IMR-90 (cell line): ENCODE results near the gene ARMH3. TPM values are rescaled to one million over a fixed set of nuclear protein-coding genes. Genes with fewer than 3 reads are reported as not detected.

Experiments used
- ATAC-seq: fragments of 200-7000 bp; cut with Tn5 transposase; 2 replicates; pipeline ENCODE4 v1.9.1; 2020; ENCODE audit warnings: low read depth, mild to moderate bottlenecking, moderate library complexity
- BruUV-seq: library from RNA; stranded (reverse); fragments of 400-500 nt; replicated peaks from 2 replicates; lab custom pipeline; 2021; lab: Mats Ljungman, UMichigan
- CTCF ChIA-PET: fragments of 300-600 bp; formaldehyde crosslinking; extraction: SDS; loops from one replicate; lab custom pipeline; 2021; ENCODE audit warnings: antibody characterized with exemption; lab: Yijun Ruan, JAX
- POLR2A ChIA-PET: fragments of 300-600 bp; sonication (Branson Sonifier 250); formaldehyde crosslinking; loops from one replicate; lab custom pipeline; 2022; ENCODE audit warnings: antibody characterized with exemption; ENCODE audit not compliant: unreplicated experiment; lab: Charles Lee
- DNase-seq: peaks from one replicate; pipeline ENCODE4 v3.0.0; 2013
- H2AFZ ChIP-seq: replicated peaks from 2 replicates; pipeline ENCODE3; 2013; ENCODE audit warnings: low read length, mild to moderate bottlenecking; ENCODE audit not compliant: poor library complexity
- H2AK5ac ChIP-seq: 2 replicates; pipeline ENCODE4 v1.6.1; 2013; ENCODE audit warnings: low read depth, low read length, inconsistent platforms
- H2AK9ac ChIP-seq: replicated peaks from 2 replicates; pipeline ENCODE3; 2013; ENCODE audit warnings: mild to moderate bottlenecking, low read depth, low read length, moderate library complexity; ENCODE audit not compliant: poor library complexity
- H2BK120ac ChIP-seq: 2 replicates; pipeline ENCODE4 v1.6.1; 2013; ENCODE audit warnings: low read depth, low read length, inconsistent platforms
- H2BK15ac ChIP-seq: 3 replicates; pipeline ENCODE4 v1.6.1; 2013; ENCODE audit warnings: low read depth, low read length, inconsistent platforms
- H2BK20ac ChIP-seq: 2 replicates; pipeline ENCODE4 v1.6.1; 2013; ENCODE audit warnings: low read depth, mild to moderate bottlenecking, inconsistent platforms, low read length, moderate library complexity
- H2BK5ac ChIP-seq: 2 replicates; pipeline ENCODE4 v1.6.1; 2013; ENCODE audit warnings: mild to moderate bottlenecking, low read depth, low read length, inconsistent platforms; ENCODE audit not compliant: poor library complexity, severe bottlenecking
- H3K14ac ChIP-seq: replicated peaks from 2 replicates; pipeline ENCODE4 v1.6.1; 2013; ENCODE audit warnings: low read depth, low read length, inconsistent platforms
- H3K18ac ChIP-seq: 2 replicates; pipeline ENCODE4 v1.6.1; 2013; ENCODE audit warnings: low read depth, low read length, control low read depth
- H3K23ac ChIP-seq: 2 replicates; pipeline ENCODE4 v1.6.1; 2013; ENCODE audit warnings: low read depth, low read length, inconsistent platforms
- H3K27ac ChIP-seq: 2 replicates; pipeline ENCODE4 v1.5.1; 2013; ENCODE audit warnings: mild to moderate bottlenecking, control low read depth, low read length; ENCODE audit not compliant: insufficient read depth
- H3K27me3 ChIP-seq: 2 replicates; pipeline ENCODE4 v1.6.1; 2013; ENCODE audit warnings: low read length; ENCODE audit not compliant: control insufficient read depth, insufficient read depth
- H3K36me3 ChIP-seq: 2 replicates; pipeline ENCODE4 v1.6.1; 2013; ENCODE audit warnings: low read length, mixed read lengths; ENCODE audit not compliant: control insufficient read depth, insufficient read depth
- H3K4ac ChIP-seq: 2 replicates; pipeline ENCODE4 v1.6.1; 2013; ENCODE audit warnings: low read depth, low read length, inconsistent platforms
- H3K4me1 ChIP-seq: 2 replicates; pipeline ENCODE4 v1.6.1; 2013; ENCODE audit warnings: low read length, mixed read lengths; ENCODE audit not compliant: control insufficient read depth, insufficient read depth
- H3K4me2 ChIP-seq: 2 replicates; pipeline ENCODE4 v1.6.1; 2013; ENCODE audit warnings: low read depth, mild to moderate bottlenecking, control low read depth, low read length, moderate library complexity
- H3K4me3 ChIP-seq: 2 replicates; pipeline ENCODE4 v1.5.1; 2013; ENCODE audit warnings: low read depth, mild to moderate bottlenecking, control low read depth, low read length, moderate library complexity; ENCODE audit not compliant: insufficient read depth
- H3K56ac ChIP-seq: 2 replicates; pipeline ENCODE4 v1.6.1; 2013; ENCODE audit warnings: low read length, inconsistent platforms; ENCODE audit not compliant: insufficient read depth; ENCODE audit errors: extremely low read depth
- H3K79me1 ChIP-seq, 2 experiments: 2 replicates each; pipeline ENCODE4 v1.6.1; 2013; ENCODE audit warnings: low read length in 2 of 2, inconsistent platforms in 1 of 2, low read depth in 1 of 2
- H3K9ac ChIP-seq: 2 replicates; pipeline ENCODE4 v1.6.1; 2013; ENCODE audit warnings: low read depth, low read length, control low read depth
- H3K9me1 ChIP-seq: 2 replicates; pipeline ENCODE4 v1.6.1; 2013; ENCODE audit warnings: low read length, inconsistent platforms; ENCODE audit not compliant: insufficient read depth
- H3K9me3 ChIP-seq: 2 replicates; pipeline ENCODE4 v1.6.1; 2013; ENCODE audit warnings: low read length; ENCODE audit not compliant: control insufficient read depth, insufficient read depth
- H4K20me1 ChIP-seq: 2 replicates; pipeline ENCODE4 v1.6.1; 2013; ENCODE audit warnings: low read length, inconsistent platforms; ENCODE audit not compliant: insufficient read depth
- H4K5ac ChIP-seq: 2 replicates; pipeline ENCODE4 v1.6.1; 2013; ENCODE audit warnings: mild to moderate bottlenecking, low read depth, low read length, control low read depth
- H4K8ac ChIP-seq, 2 experiments: 2 replicates each; pipeline ENCODE4 v1.6.1; 2013; ENCODE audit warnings: low read depth in 2 of 2, low read length in 2 of 2, control low read depth in 1 of 2, inconsistent platforms in 1 of 2
- H4K91ac ChIP-seq: 2 replicates; pipeline ENCODE4 v1.6.1; 2013; ENCODE audit warnings: low read depth, low read length, inconsistent platforms; ENCODE audit not compliant: insufficient read depth
- BHLHE40 ChIP-seq: fragments of 150-350 bp; IDR thresholded peaks from 2 replicates; pipeline ENCODE4 v1.6.1; 2016; ENCODE audit warnings: mild to moderate bottlenecking, low read depth, low read length
- CEBPB ChIP-seq: IDR thresholded peaks from 2 replicates; pipeline ENCODE4 v1.6.1; 2012; ENCODE audit warnings: low read depth, low read length, improper control_type of control experiment
- FOS ChIP-seq: fragments of 150-350 bp; IDR thresholded peaks from 2 replicates; pipeline ENCODE4 v1.6.1; 2016; ENCODE audit warnings: low read depth, low read length
- MAFK ChIP-seq: IDR thresholded peaks from 2 replicates; pipeline ENCODE4 v1.6.1; 2012; ENCODE audit warnings: low read depth, low read length, improper control_type of control experiment
- MAZ ChIP-seq: IDR thresholded peaks from 2 replicates; pipeline ENCODE4 v1.6.1; 2012; ENCODE audit warnings: low read depth, mild to moderate bottlenecking, low read length, improper control_type of control experiment, moderate library complexity, borderline replicate concordance
- MXI1 ChIP-seq: IDR thresholded peaks from 2 replicates; pipeline ENCODE4 v1.6.1; 2012; ENCODE audit warnings: low read depth, mild to moderate bottlenecking, low read length, moderate library complexity, borderline replicate concordance
- NFE2L2 ChIP-seq: fragments of 150-350 bp; IDR thresholded peaks from 2 replicates; pipeline ENCODE4 v1.6.1; 2016; ENCODE audit warnings: low read depth, mild to moderate bottlenecking, low read length
- POLR2A ChIP-seq: IDR thresholded peaks from 2 replicates; pipeline ENCODE4 v1.6.1; 2012; ENCODE audit warnings: mild to moderate bottlenecking, low read depth, low read length
- RCOR1 ChIP-seq: IDR thresholded peaks from 2 replicates; pipeline ENCODE4 v1.6.1; 2012; ENCODE audit warnings: mild to moderate bottlenecking, low read length, improper control_type of control experiment; ENCODE audit not compliant: insufficient replicate concordance
- RFX5 ChIP-seq: IDR thresholded peaks from 2 replicates; pipeline ENCODE4 v1.8.0; 2012; ENCODE audit warnings: low read depth, mild to moderate bottlenecking, low read length, moderate library complexity
- SMC3 ChIP-seq: fragments of 150-350 bp; IDR thresholded peaks from 2 replicates; pipeline ENCODE4 v1.6.1; 2016; ENCODE audit warnings: low read depth, mild to moderate bottlenecking, antibody characterized with exemption, low read length, moderate library complexity
- WGBS, 2 experiments: methylation state at CpG; one replicate each; pipeline versions ENCODE4 v1.1.5 to v1.1.7; 2013; ENCODE audit warnings: missing lambda C conversion rate in 2 of 2; ENCODE audit not compliant: insufficient read length in 1 of 2; ENCODE audit errors: extremely low coverage in 2 of 2; 5-methylcytosine and 5-hydroxymethylcytosine counted together
- dilution Hi-C: fragments of 300-500 bp; cut with HindIII; formaldehyde crosslinking; loops from one replicate; pipeline ENCODE4 v1.14.3; 2018; ENCODE audit warnings: low sequenced_read_pairs; ENCODE audit not compliant: unreplicated experiment
- in situ Hi-C: fragments of 300-500 bp; cut with MboI; formaldehyde crosslinking; loops from 3 replicates; pipeline ENCODE4 v1.14.3; 2019; ENCODE audit warnings: low sequenced_read_pairs, inconsistent platforms, mixed read lengths
- intact Hi-C: fragments of 100-400 bp; cut with micrococcal nuclease; formaldehyde crosslinking; loops from 2 replicates; pipeline ENCODE4 v1.10.0; 2022
- polyA plus RNA-seq, 3 experiments: library from polyadenylated mRNA; depleted of rRNA; stranded (reverse); fragments of >200 nt; gene quantifications; 2 replicates each; pipeline ENCODE4 v1.2.3, GENCODE V29; 2012; ENCODE audit warnings: low replicate concordance in 1 of 3
- total RNA-seq: library from RNA; depleted of rRNA; stranded (reverse); fragments of >200 nt; gene quantifications from 2 replicates; pipeline ENCODE4 v1.2.3, GENCODE V29; 2012
- TF ChIP-seq, protein P1 (sequence below): conservative IDR thresholded peaks from 2 replicates; pipeline ENCODE4 v1.5.1; 2012; ENCODE audit warnings: mild to moderate bottlenecking, low read depth, low read length, improper control_type of control experiment
- TF ChIP-seq, protein P2 (sequence below): fragments of 150-350 bp; IDR thresholded peaks from 2 replicates; pipeline ENCODE4 v1.6.1; 2017; ENCODE audit warnings: mild to moderate bottlenecking, antibody characterized with exemption, low read length, low read depth

The ARMH3 gene
- total and polyA plus RNA-seq, 2 of the 4 experiments (the other 2 are of a cell fraction): 12.1 to 13.1 TPM

DNA sequence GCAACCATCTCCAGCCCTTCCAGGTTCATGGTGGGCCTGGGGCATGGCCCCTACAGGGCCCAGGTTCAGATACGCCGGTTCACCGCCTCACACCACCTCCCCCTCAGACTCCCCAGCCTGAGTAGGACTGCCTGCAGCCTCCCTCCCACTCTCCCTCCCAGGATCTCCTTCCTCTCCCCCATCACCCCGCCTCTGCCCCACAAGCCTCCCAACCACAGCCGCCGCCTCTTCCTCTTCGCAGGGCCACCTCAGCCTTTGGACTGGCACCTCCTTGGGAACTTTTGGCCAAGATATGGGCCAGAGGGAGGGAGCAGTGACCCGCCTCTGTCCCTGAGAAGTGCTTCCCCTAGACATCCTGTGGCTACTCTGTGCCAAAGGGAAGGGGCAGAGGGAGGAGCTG is 221.6 kb downstream of the ARMH3 start:
- DNase-seq: no peak
- Histone ChIP-seq H3K27me3 (no peaks in the 10 kb centered on the region), H3K27ac (no peak overlapping the region), H2BK15ac (no peak overlapping the region), H3K18ac (no peak overlapping the region), H3K23ac (no peak overlapping the region), H4K91ac (no peak overlapping the region), H4K5ac (no peak overlapping the region), H4K20me1 (peaks cover 8% of the 10 kb centered on the region; the same call in 1 of the 2 replicates), H3K14ac (no peak overlapping the region), H2BK120ac (no peak overlapping the region), H3K4ac (no peak overlapping the region), H2BK5ac (no peak overlapping the region), H3K4me3 (no peak overlapping the region), H2AK9ac (peak overlapping the region; percentile 35), H2AFZ (no peak overlapping the region), H3K4me1 (peaks cover 6% of the 10 kb centered on the region), H2AK5ac (no peak overlapping the region), H3K9ac (no peak overlapping the region), H3K4me2 (no peak overlapping the region), H3K36me3 (no peaks in the 10 kb centered on the region), H3K9me3 (no peaks in the 10 kb centered on the region), H4K8ac (no peak overlapping the region), H3K9me1 (peaks cover 25% of the 10 kb centered on the region), H3K56ac (no peak overlapping the region), H2BK20ac (no peak overlapping the region), H3K79me1 (peaks cover 0 to 25% of the 10 kb centered on the region in 2 experiments; a peak in 2 of 4 replicates)
- dilution Hi-C loops: no loop called here
- TF ChIP-seq RCOR1 (no peak), CEBPB (no peak), RFX5 (no peak), BHLHE40 (no peak), FOS (no peak), MAFK (no peak), MXI1 (no peak), MAZ (no peak), NFE2L2 (no peak), POLR2A (no peak), SMC3 (no peak)
- TF ChIP-seq, protein P1, sequence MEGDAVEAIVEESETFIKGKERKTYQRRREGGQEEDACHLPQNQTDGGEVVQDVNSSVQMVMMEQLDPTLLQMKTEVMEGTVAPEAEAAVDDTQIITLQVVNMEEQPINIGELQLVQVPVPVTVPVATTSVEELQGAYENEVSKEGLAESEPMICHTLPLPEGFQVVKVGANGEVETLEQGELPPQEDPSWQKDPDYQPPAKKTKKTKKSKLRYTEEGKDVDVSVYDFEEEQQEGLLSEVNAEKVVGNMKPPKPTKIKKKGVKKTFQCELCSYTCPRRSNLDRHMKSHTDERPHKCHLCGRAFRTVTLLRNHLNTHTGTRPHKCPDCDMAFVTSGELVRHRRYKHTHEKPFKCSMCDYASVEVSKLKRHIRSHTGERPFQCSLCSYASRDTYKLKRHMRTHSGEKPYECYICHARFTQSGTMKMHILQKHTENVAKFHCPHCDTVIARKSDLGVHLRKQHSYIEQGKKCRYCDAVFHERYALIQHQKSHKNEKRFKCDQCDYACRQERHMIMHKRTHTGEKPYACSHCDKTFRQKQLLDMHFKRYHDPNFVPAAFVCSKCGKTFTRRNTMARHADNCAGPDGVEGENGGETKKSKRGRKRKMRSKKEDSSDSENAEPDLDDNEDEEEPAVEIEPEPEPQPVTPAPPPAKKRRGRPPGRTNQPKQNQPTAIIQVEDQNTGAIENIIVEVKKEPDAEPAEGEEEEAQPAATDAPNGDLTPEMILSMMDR: no peak
- TF ChIP-seq, protein P2, sequence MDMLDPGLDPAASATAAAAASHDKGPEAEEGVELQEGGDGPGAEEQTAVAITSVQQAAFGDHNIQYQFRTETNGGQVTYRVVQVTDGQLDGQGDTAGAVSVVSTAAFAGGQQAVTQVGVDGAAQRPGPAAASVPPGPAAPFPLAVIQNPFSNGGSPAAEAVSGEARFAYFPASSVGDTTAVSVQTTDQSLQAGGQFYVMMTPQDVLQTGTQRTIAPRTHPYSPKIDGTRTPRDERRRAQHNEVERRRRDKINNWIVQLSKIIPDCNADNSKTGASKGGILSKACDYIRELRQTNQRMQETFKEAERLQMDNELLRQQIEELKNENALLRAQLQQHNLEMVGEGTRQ: no peak
- ATAC-seq: no peak
- 79% methylated on average over 3 of the region's 8 CpGs; no CpG with 5 or more reads in 1 of the 2 experiments for WGBS, 2 experiments
- POLR2A ChIA-PET: no interaction called here
- intact Hi-C loops: no loop called here
- CTCF ChIA-PET: no interaction called here
- BruUV-seq: no TSS peak
- in situ Hi-C loops: no loop called here
